NCI-H345 treated with DMSO at 0.1 percent for 48 hours (cell line): ENCODE data around the gene GNB1.
"Not testable (repeated sequence)": the region's sequence is repeated elsewhere in the genome, so short reads cannot be mapped to it uniquely, and the experiment has no call there.

Source experiments
- DNase-seq: peaks from one replicate; lab custom pipeline; 2025; ENCODE audit not compliant: unreplicated experiment; lab: John Stamatoyannopoulos, UW

Gene GNB1

GRCh38 chr1:1752190-1752589 lies 138.7 kb downstream of the GNB1 start:
- DNase-seq = no peak

GRCh38 chr1:1749941-1750340 lies 140.9 kb downstream of the GNB1 start:
- DNase-seq = not testable (repeated sequence)

- DNase-seq = no peak
Measured at GRCh38 chr1:1748686-1749321, 142.1 kb downstream of the GNB1 start.

- not testable (repeated sequence) for DNase-seq
Measured at GRCh38 chr1:1746566-1746909, 144.3 kb downstream of the GNB1 start.

- DNase-seq = peak; percentile 34
Measured at GRCh38 chr1:1745651-1746565, 145.0 kb downstream of the GNB1 start.

- not testable (repeated sequence) for DNase-seq
Measured at GRCh38 chr1:1742529-1742928, 148.4 kb downstream of the GNB1 start.

GRCh38 chr1:1741013-1741412 lies 149.9 kb downstream of the GNB1 start:
- DNase-seq = not testable (repeated sequence)

GRCh38 chr1:1738799-1739337 lies 152.0 kb downstream of the GNB1 start:
- not testable (repeated sequence) for DNase-seq

GRCh38 chr1:1737675-1738590 lies 153.0 kb downstream of the GNB1 start:
- DNase-seq = not testable (repeated sequence)
